Prostate gland (tissue), 2 donors: ENCODE data around the gene ZSWIM8. TPM values are rescaled to one million over a fixed set of nuclear protein-coding genes. Genes with fewer than 3 reads are reported as not detected.

Source experiments
- DNase-seq: peaks from one replicate; pipeline ENCODE4 v3.0.0-alpha.2; 2019; ENCODE audit warnings: low spot score
- H3K27ac ChIP-seq, 2 donors: fragments of 200-600 bp; sonication (generic); 2 replicates each; pipeline ENCODE4 v1.5.1; 2017 to 2019
- H3K27me3 ChIP-seq: fragments of 200-600 bp; sonication (generic); replicated peaks from 2 replicates; pipeline ENCODE4 v1.5.1; 2019; ENCODE audit not compliant: insufficient read depth
- H3K36me3 ChIP-seq, 2 donors: fragments of 200-600 bp; sonication (generic); 1 replicate in 1 of 2; 2 replicates in 1 of 2; pipeline versions ENCODE4 v1.5.1 to v1.8.1; 2017 to 2019
- H3K4me1 ChIP-seq: fragments of 200-600 bp; sonication (generic); replicated peaks from 2 replicates; pipeline ENCODE4 v1.5.1; 2019
- H3K4me3 ChIP-seq, 2 donors: fragments of 200-600 bp; sonication (generic); 2 replicates each; pipeline ENCODE4 v1.5.1; 2017 to 2019
- H3K9me3 ChIP-seq: fragments of 200-600 bp; sonication (generic); 2 replicates; pipeline ENCODE4 v1.5.1; 2017
- POLR2A ChIP-seq: fragments of 450-650 bp; IDR thresholded peaks from one replicate; pipeline ENCODE4 v1.6.1; 2016; ENCODE audit warnings: antibody characterized with exemption, mild to moderate bottlenecking
- POLR2AphosphoS5 ChIP-seq: sonication (generic); formaldehyde crosslinking; IDR thresholded peaks from one replicate; pipeline ENCODE4 v1.6.1; 2017; ENCODE audit warnings: antibody characterized with exemption
- WGBS: methylation state at CpG from one replicate; pipeline ENCODE4 v1.1.5; 2018; 5-methylcytosine and 5-hydroxymethylcytosine counted together
- intact Hi-C: fragments of 100-400 bp; cut with DNase I; formaldehyde crosslinking; loops from one replicate; pipeline ENCODE4 v1.14.2; 2022
- total RNA-seq, 2 donors: library from RNA; depleted of rRNA; stranded (reverse); fragments of >200 nt; gene quantifications; one replicate each; pipeline ENCODE4 v1.1.0, GENCODE V29; 2016
- TF ChIP-seq, protein P1 (sequence below), 4 experiments: fragments of 200-600 bp in 2 of 4; fragments of 450-650 bp in 2 of 4; sonication (generic) in 2 of 4; IDR thresholded peaks; 1 replicate in 3 of 4; 2 replicates in 1 of 4; pipeline ENCODE4 v1.5.1; 2016 to 2019; ENCODE audit warnings: antibody characterized with exemption in 4 of 4, mild to moderate bottlenecking in 2 of 4, moderate library complexity in 2 of 4

ZSWIM8 gene
- total RNA-seq, 2 donors from 2014 or later, result 80.6 to 246 TPM

- peaks cover 3 to 9% of the 10 kb centered on the region in 2 donors for H3K36me3 ChIP-seq
- H3K4me1 ChIP-seq, result no peaks in the 10 kb centered on the region
- DNase-seq, result peak; percentile 58
- H3K27me3 ChIP-seq, result no peaks in the 10 kb centered on the region
- 73% methylated on average over 11 of the region's 11 CpGs for WGBS
- H3K27ac ChIP-seq, result peak overlapping the region; percentile 54 to 58
- intact Hi-C loops, result no loop called here
- no peak overlapping the region for H3K4me3 ChIP-seq
- no peaks in the 10 kb centered on the region for H3K9me3 ChIP-seq
- TF ChIP-seq POLR2A (no peak), POLR2AphosphoS5 (peak; percentile 23)
Measured at GRCh38 chr10:73836427-73836980, 51.1 kb downstream of the ZSWIM8 start.

- peak overlapping the region; percentile 54 to 58 for H3K27ac ChIP-seq
- intact Hi-C loops, result no loop called here
- 52% methylated on average over 3 of the region's 3 CpGs for WGBS
Measured at GRCh38 chr10:73837072-73837471, 51.7 kb downstream of the ZSWIM8 start.

DNA sequence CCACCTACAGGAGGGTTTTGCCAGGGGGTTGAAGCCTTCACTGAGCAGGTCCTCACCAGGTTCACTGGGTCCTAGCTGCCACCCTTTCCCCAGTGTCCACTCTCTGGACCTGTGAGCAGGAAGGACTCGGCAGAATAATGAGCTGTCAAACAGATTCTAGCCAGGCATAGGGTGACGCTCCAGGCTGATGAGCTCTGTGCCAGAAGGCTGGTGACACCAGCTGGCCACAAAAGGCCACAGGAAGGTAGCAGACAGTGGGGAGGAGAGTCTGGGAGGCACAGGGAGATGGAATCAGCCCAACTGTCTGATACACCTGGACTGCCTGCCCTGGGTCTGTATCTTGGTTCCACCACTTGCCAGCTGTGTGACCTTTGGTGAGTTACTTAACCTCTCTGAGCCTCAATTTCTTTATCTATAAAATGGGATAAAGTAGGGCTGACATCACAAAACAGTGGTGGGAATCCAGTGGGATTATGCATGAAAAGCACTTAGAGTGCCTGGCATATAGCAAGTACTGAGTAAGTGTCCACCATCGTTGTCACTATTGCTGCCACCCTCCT, 52.7 kb downstream of the ZSWIM8 start:
- no peak for DNase-seq
- H3K36me3 ChIP-seq, result peaks cover 3 to 17% of the 10 kb centered on the region in 2 donors
- no peaks in the 10 kb centered on the region for H3K9me3 ChIP-seq
- H3K27me3 ChIP-seq, result no peaks in the 10 kb centered on the region
- intact Hi-C loops, result no loop called here
- peak overlapping the region in 1 of 2 donors; percentile 58 for H3K27ac ChIP-seq
- H3K4me3 ChIP-seq, result no peak overlapping the region
- no peaks in the 10 kb centered on the region for H3K4me1 ChIP-seq
- TF ChIP-seq POLR2A (no peak), POLR2AphosphoS5 (no peak)
- TF ChIP-seq, protein P1, sequence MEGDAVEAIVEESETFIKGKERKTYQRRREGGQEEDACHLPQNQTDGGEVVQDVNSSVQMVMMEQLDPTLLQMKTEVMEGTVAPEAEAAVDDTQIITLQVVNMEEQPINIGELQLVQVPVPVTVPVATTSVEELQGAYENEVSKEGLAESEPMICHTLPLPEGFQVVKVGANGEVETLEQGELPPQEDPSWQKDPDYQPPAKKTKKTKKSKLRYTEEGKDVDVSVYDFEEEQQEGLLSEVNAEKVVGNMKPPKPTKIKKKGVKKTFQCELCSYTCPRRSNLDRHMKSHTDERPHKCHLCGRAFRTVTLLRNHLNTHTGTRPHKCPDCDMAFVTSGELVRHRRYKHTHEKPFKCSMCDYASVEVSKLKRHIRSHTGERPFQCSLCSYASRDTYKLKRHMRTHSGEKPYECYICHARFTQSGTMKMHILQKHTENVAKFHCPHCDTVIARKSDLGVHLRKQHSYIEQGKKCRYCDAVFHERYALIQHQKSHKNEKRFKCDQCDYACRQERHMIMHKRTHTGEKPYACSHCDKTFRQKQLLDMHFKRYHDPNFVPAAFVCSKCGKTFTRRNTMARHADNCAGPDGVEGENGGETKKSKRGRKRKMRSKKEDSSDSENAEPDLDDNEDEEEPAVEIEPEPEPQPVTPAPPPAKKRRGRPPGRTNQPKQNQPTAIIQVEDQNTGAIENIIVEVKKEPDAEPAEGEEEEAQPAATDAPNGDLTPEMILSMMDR (IDR thresholded peaks at IDR 0.05), result no peak
- WGBS, result 83% methylated on average over 3 of the region's 3 CpGs

More at GRCh38 chr10:73837072-73837471, 51.7 kb downstream of the ZSWIM8 start:
- Histone ChIP-seq H3K9me3 (no peaks in the 10 kb centered on the region), H3K36me3 (peaks cover 3 to 11% of the 10 kb centered on the region in 2 donors), H3K27me3 (no peaks in the 10 kb centered on the region), H3K4me1 (no peaks in the 10 kb centered on the region), H3K4me3 (no peak overlapping the region)
- no peak for TF ChIP-seq POLR2A
- TF ChIP-seq POLR2AphosphoS5, result peak; percentile 10
- TF ChIP-seq, protein P1 (IDR thresholded peaks at IDR 0.05), result no peak
- no peak for DNase-seq

GRCh38 chr10:73838827-73839226, 53.4 kb downstream of the ZSWIM8 start:
- no peak for DNase-seq
- no peaks in the 10 kb centered on the region for H3K9me3 ChIP-seq
- TF ChIP-seq, protein P1 (IDR thresholded peaks at IDR 0.05), result no peak
- no peak for TF ChIP-seq POLR2AphosphoS5
- TF ChIP-seq POLR2A, result no peak
- H3K4me3 ChIP-seq, result no peak overlapping the region
- H3K27ac ChIP-seq, result no peak overlapping the region
- no peaks in the 10 kb centered on the region for H3K27me3 ChIP-seq
- no peaks in the 10 kb centered on the region for H3K4me1 ChIP-seq
- H3K36me3 ChIP-seq, result peaks cover 3 to 17% of the 10 kb centered on the region in 2 donors
- 88% methylated on average over 8 of the region's 8 CpGs for WGBS
- intact Hi-C loops, result no loop called here

DNA sequence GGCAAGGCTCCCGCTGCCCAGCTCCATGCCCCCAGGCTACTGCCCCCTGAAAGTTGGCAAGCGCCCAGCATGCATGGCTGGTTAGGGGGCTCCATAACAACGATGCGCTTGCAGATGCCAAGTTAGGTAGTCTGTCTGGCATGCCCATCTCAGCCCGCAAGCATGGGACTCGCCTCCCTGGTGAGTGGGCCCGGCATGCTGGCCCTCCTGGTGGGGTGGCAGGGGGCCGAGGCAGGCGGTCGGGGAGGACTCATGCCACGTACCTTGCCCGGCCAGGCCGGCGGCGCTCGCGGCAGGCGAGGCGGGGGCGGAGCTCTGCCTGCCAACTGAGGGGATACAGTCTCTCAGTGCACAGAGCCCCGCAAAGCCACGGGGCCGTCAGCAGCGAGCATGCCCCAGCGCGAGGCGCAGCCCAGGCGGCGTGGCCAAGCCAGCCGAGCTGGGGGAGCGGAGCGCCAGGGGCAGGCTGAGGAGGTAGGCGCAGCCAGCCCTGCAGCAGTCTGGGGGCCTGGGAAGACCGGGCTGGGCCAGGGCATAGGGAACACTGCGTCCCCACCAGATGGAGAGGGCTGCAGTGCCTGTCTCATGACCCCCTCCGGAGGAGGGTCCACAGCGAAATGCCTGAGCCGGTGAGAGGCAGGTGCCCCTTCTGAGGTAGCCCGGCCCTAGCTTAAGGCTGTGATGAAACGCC, 54.0 kb downstream of the ZSWIM8 start:
- Histone ChIP-seq H3K27me3 (no peaks in the 10 kb centered on the region), H3K36me3 (peaks cover 3 to 17% of the 10 kb centered on the region in 2 donors), H3K4me3 (no peak overlapping the region), H3K4me1 (no peaks in the 10 kb centered on the region), H3K9me3 (no peaks in the 10 kb centered on the region), H3K27ac (no peak overlapping the region)
- TF ChIP-seq POLR2A, result no peak
- 95% methylated on average over 38 of the region's 40 CpGs for WGBS
- intact Hi-C loops, result no loop called here
- no peak for DNase-seq
